HL-60 (cell line): Measurements from ENCODE around the gene ISCU.

ENCODE experiments used
- DNase-seq, 2 experiments: peaks; one replicate each; pipeline ENCODE4 v3.0.0-alpha.2; 2010 to 2020; ENCODE audit warnings: low read depth in 1 of 2, low spot score in 1 of 2
- H3K27ac ChIP-seq: fragments of 250-450 bp; sonication (Bioruptor Pico); replicated peaks from 2 replicates; pipeline ENCODE4 v1.5.1; 2020; ENCODE audit warnings: mild to moderate bottlenecking, moderate library complexity
- H3K27me3 ChIP-seq: fragments of 250-450 bp; sonication (Bioruptor Pico); 2 replicates; pipeline ENCODE4 v1.5.1; 2021; ENCODE audit warnings: mild to moderate bottlenecking, moderate library complexity; ENCODE audit not compliant: insufficient read depth, poor library complexity, severe bottlenecking
- H3K4me3 ChIP-seq: replicated peaks from 2 replicates; pipeline ENCODE4 v1.5.1; 2011; ENCODE audit warnings: mild to moderate bottlenecking, control low read depth, low read length; ENCODE audit not compliant: insufficient read depth
- CTCF ChIP-seq: IDR thresholded peaks from one replicate; pipeline ENCODE4 v1.5.1; 2011; ENCODE audit warnings: low read length, control low read depth, inconsistent platforms; ENCODE audit not compliant: insufficient read depth
- GABPA ChIP-seq: IDR thresholded peaks from 2 replicates; pipeline ENCODE4 v1.6.1; 2012; ENCODE audit warnings: low read depth
- POLR2AphosphoS5 ChIP-seq: IDR thresholded peaks from 2 replicates; pipeline ENCODE4 v1.6.1; 2012; ENCODE audit warnings: low read depth
- SPI1 ChIP-seq: IDR thresholded peaks from 2 replicates; pipeline ENCODE4 v1.6.1; 2012; ENCODE audit warnings: low read depth, mild to moderate bottlenecking, borderline replicate concordance
- TF ChIP-seq, protein P1 (sequence below): IDR thresholded peaks from 2 replicates; pipeline ENCODE4 v1.6.1; 2012; ENCODE audit warnings: low read depth; ENCODE audit not compliant: insufficient replicate concordance

ISCU gene

GRCh38 chr12:108542320-108542719 lies 20.1 kb upstream of the ISCU start:
- TF ChIP-seq CTCF: no peak
- no peak for TF ChIP-seq GABPA
- no peak for TF ChIP-seq POLR2AphosphoS5
- TF ChIP-seq, protein P1, sequence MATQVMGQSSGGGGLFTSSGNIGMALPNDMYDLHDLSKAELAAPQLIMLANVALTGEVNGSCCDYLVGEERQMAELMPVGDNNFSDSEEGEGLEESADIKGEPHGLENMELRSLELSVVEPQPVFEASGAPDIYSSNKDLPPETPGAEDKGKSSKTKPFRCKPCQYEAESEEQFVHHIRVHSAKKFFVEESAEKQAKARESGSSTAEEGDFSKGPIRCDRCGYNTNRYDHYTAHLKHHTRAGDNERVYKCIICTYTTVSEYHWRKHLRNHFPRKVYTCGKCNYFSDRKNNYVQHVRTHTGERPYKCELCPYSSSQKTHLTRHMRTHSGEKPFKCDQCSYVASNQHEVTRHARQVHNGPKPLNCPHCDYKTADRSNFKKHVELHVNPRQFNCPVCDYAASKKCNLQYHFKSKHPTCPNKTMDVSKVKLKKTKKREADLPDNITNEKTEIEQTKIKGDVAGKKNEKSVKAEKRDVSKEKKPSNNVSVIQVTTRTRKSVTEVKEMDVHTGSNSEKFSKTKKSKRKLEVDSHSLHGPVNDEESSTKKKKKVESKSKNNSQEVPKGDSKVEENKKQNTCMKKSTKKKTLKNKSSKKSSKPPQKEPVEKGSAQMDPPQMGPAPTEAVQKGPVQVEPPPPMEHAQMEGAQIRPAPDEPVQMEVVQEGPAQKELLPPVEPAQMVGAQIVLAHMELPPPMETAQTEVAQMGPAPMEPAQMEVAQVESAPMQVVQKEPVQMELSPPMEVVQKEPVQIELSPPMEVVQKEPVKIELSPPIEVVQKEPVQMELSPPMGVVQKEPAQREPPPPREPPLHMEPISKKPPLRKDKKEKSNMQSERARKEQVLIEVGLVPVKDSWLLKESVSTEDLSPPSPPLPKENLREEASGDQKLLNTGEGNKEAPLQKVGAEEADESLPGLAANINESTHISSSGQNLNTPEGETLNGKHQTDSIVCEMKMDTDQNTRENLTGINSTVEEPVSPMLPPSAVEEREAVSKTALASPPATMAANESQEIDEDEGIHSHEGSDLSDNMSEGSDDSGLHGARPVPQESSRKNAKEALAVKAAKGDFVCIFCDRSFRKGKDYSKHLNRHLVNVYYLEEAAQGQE: no peak
- TF ChIP-seq SPI1: no peak
- Histone ChIP-seq H3K27me3 (no peaks in the 10 kb centered on the region), H3K27ac (no peak overlapping the region), H3K4me3 (no peak overlapping the region)
- DNase-seq: no peak

DNA sequence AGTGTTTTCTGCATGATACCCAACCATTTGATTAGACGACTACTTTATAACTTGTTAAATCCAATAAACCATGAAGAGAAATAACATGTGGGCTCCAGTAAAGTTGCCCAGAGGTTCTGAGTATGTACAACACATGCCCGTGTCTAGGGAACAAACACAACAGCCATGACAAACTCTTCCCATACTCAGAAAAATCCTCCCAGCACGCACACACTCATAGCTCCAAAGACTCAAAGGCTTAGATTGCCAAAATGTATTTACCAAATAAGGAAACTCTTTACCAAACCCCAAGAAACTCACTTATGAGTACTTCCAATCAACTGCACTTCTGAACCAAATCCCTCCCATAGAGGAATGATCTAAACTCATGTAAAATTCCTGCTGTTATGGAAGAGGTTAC lies 18.7 kb upstream of the ISCU start:
- DNase-seq: no peak
- no peak overlapping the region for H3K27ac ChIP-seq
- TF ChIP-seq POLR2AphosphoS5: no peak
- TF ChIP-seq GABPA: no peak
- TF ChIP-seq CTCF: no peak
- TF ChIP-seq, protein P1: no peak
- no peak for TF ChIP-seq SPI1
- H3K27me3 ChIP-seq: no peaks in the 10 kb centered on the region
- H3K4me3 ChIP-seq: no peak overlapping the region

DNA sequence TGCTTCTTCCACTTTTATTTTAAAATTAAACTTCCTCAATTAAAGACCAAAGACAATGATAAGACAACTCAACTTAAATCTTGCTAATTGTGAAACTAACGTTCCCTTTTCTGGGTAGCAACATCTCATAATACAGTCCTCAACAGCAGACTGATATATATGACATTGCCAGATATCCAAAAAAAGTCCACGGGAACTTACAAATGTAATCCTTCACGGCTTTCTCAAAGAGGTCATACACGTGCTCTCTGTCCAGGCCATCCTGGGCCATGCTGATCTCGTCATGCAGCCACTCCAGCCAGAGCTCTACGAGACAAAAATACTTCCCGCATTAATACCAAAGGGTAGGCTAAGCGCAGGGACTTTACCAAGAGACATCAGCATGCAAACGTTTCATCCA lies 14.7 kb upstream of the ISCU start:
- no peaks in the 10 kb centered on the region for H3K27me3 ChIP-seq
- no peak overlapping the region; the same call in 1 of the 2 replicates for H3K27ac ChIP-seq
- TF ChIP-seq POLR2AphosphoS5: no peak
- no peak for DNase-seq
- H3K4me3 ChIP-seq: no peak overlapping the region

- Histone ChIP-seq H3K4me3 (no peak overlapping the region), H3K27ac (no peak overlapping the region), H3K27me3 (no peaks in the 10 kb centered on the region)
- DNase-seq: no peak
- TF ChIP-seq GABPA (no peak), POLR2AphosphoS5 (no peak), SPI1 (no peak)
- TF ChIP-seq, protein P1: no peak
These were observed 13.4 kb upstream of the ISCU start for GRCh38 chr12:108548954-108549521.
